Measurements from ENCODE around the gene C11orf52.
"Not testable (repeated sequence)": the region's sequence is repeated elsewhere in the genome, so short reads cannot be mapped to it uniquely, and the experiment has no call there.

The C11orf52 gene

GRCh38 chr11:111913031-111913861 is 5.5 kb upstream of the C11orf52 start:
- DNase-seq (ENCODE audit: low spot score): no peak

- DNase-seq (ENCODE audit: low spot score): no peak
Observed at GRCh38 chr11:111913997-111914396, 4.7 kb upstream of the C11orf52 start.

GRCh38 chr11:111916768-111917167 is 1.9 kb upstream of the C11orf52 start:
- no peak for DNase-seq (ENCODE audit: low spot score)

GRCh38 chr11:111917312-111917711 is 1.4 kb upstream of the C11orf52 start:
- DNase-seq (ENCODE audit: low spot score): no peak

GRCh38 chr11:111917788-111918187 is 925 bp upstream of the C11orf52 start:
- DNase-seq (ENCODE audit: low spot score): no peak

GRCh38 chr11:111920908-111921307 is 2.2 kb downstream of the C11orf52 start:
- no peak for DNase-seq (ENCODE audit: low spot score)

GRCh38 chr11:111921541-111922230 is 3.0 kb downstream of the C11orf52 start:
- no peak for DNase-seq (ENCODE audit: low spot score)

- no peak for DNase-seq (ENCODE audit: low spot score)
Observed at GRCh38 chr11:111922803-111923202, 4.1 kb downstream of the C11orf52 start.

GRCh38 chr11:111923351-111923788 is 4.7 kb downstream of the C11orf52 start:
- DNase-seq (ENCODE audit: low spot score): no peak

- no peak for DNase-seq (ENCODE audit: low spot score)
Observed at GRCh38 chr11:111923951-111924350, 5.2 kb downstream of the C11orf52 start.

- DNase-seq (ENCODE audit: low spot score): no peak
Observed at GRCh38 chr11:111925953-111926352, 7.2 kb downstream of the C11orf52 start.

- peak; percentile 97 for DNase-seq (ENCODE audit: low spot score)
Observed at GRCh38 chr11:111926505-111927391, 8.0 kb downstream of the C11orf52 start.

GRCh38 chr11:111930472-111930871 is 11.8 kb downstream of the C11orf52 start:
- no peak for DNase-seq (ENCODE audit: low spot score)

GRCh38 chr11:111932611-111932950 is 13.9 kb downstream of the C11orf52 start:
- no peak for DNase-seq (ENCODE audit: low spot score)

GRCh38 chr11:111933176-111933575 is 14.5 kb downstream of the C11orf52 start:
- DNase-seq (ENCODE audit: low spot score): not testable (repeated sequence)

- no peak for DNase-seq (ENCODE audit: low spot score)
Observed at GRCh38 chr11:111933872-111934271, 15.2 kb downstream of the C11orf52 start.

GRCh38 chr11:111934306-111934705 is 15.6 kb downstream of the C11orf52 start:
- no peak for DNase-seq (ENCODE audit: low spot score)

- no peak for DNase-seq (ENCODE audit: low spot score)
Observed at GRCh38 chr11:111935317-111936039, 16.8 kb downstream of the C11orf52 start.

GRCh38 chr11:111936040-111936540 is 17.4 kb downstream of the C11orf52 start:
- DNase-seq (ENCODE audit: low spot score): no peak

- no peak for DNase-seq (ENCODE audit: low spot score)
Observed at GRCh38 chr11:111937461-111937769, 18.7 kb downstream of the C11orf52 start.

GRCh38 chr11:111937844-111938243 is 19.1 kb downstream of the C11orf52 start:
- no peak for DNase-seq (ENCODE audit: low spot score)

- DNase-seq (ENCODE audit: low spot score): peak; percentile 30
Observed at GRCh38 chr11:111938687-111939160, 20.0 kb downstream of the C11orf52 start.
